PC-3 (cell line): ENCODE measurements around the gene MTRF1. TPM values are rescaled to one million over a fixed set of nuclear protein-coding genes. Genes with fewer than 3 reads are reported as not detected.

Source experiments
- ATAC-seq: fragments of 200-7000 bp; cut with Tn5 transposase; 2 replicates; pipeline ENCODE4 v1.9.1; 2020; ENCODE audit warnings: mild to moderate bottlenecking, moderate library complexity
- BruUV-seq: library from RNA; stranded (reverse); fragments of 400-500 nt; replicated peaks from 2 replicates; lab custom pipeline; 2021; lab: Mats Ljungman, UMichigan
- CTCF ChIA-PET: fragments of 300-600 bp; sonication (Branson Sonifier 250); formaldehyde crosslinking; loops from one replicate; lab custom pipeline; 2022; ENCODE audit warnings: antibody characterized with exemption; lab: Charles Lee
- POLR2A ChIA-PET: fragments of 300-600 bp; sonication (Branson Sonifier 250); formaldehyde crosslinking; loops from one replicate; lab custom pipeline; 2022; ENCODE audit warnings: antibody characterized with exemption; ENCODE audit not compliant: unreplicated experiment; lab: Charles Lee
- DNase-seq: peaks from one replicate; pipeline ENCODE4 v3.0.0-alpha.2; 2015
- H2AFZ ChIP-seq: fragments of 300-600 bp; sonication (generic); 2 replicates; pipeline ENCODE4 v1.6.0; 2016; ENCODE audit warnings: antibody characterized with exemption, low read length
- H3F3A ChIP-seq: fragments of 300-600 bp; sonication (generic); one replicate; pipeline ENCODE4 v1.6.0; 2017; ENCODE audit warnings: antibody characterized with exemption, low read length, control low read depth, mild to moderate bottlenecking; ENCODE audit not compliant: unreplicated experiment
- H3K27ac ChIP-seq: fragments of 300-600 bp; sonication (generic); 2 replicates; pipeline ENCODE4 v1.5.1; 2016; ENCODE audit warnings: mild to moderate bottlenecking, low read length
- H3K27me3 ChIP-seq: fragments of 300-600 bp; sonication (generic); 2 replicates; pipeline ENCODE4 v1.6.1; 2016; ENCODE audit warnings: low read length, mixed read lengths
- H3K36me3 ChIP-seq: fragments of 300-600 bp; sonication (generic); 2 replicates; pipeline ENCODE4 v1.6.1; 2016; ENCODE audit warnings: low read depth, mixed run types, low read length, mixed read lengths
- H3K4me1 ChIP-seq: fragments of 300-600 bp; sonication (generic); 2 replicates; pipeline ENCODE4 v1.5.1; 2016; ENCODE audit warnings: low read length; ENCODE audit not compliant: insufficient read depth
- H3K4me2 ChIP-seq: fragments of 300-600 bp; sonication (generic); 2 replicates; pipeline ENCODE4 v1.6.0; 2016; ENCODE audit warnings: low read length
- H3K4me3 ChIP-seq: fragments of 300-600 bp; sonication (generic); 2 replicates; pipeline ENCODE4 v1.5.1; 2016; ENCODE audit warnings: mild to moderate bottlenecking, low read length, mixed read lengths
- H3K79me2 ChIP-seq: fragments of 300-600 bp; sonication (generic); 2 replicates; pipeline ENCODE4 v1.6.1; 2017; ENCODE audit warnings: low read length, mixed read lengths
- H3K9ac ChIP-seq: fragments of 300-600 bp; sonication (generic); 2 replicates; pipeline ENCODE4 v1.6.0; 2016; ENCODE audit warnings: mild to moderate bottlenecking, low read length
- H3K9me2 ChIP-seq: fragments of 300-600 bp; sonication (generic); replicated peaks from 2 replicates; pipeline ENCODE4 v1.6.1; 2016; ENCODE audit warnings: mixed run types, low read length, mixed read lengths
- H3K9me3 ChIP-seq: fragments of 300-600 bp; sonication (generic); 2 replicates; pipeline ENCODE4 v1.6.1; 2016; ENCODE audit warnings: low read length, mixed read lengths
- H4K20me1 ChIP-seq: fragments of 300-600 bp; sonication (generic); 2 replicates; pipeline ENCODE4 v1.6.1; 2016; ENCODE audit warnings: low read length, mixed read lengths
- CTCF ChIP-seq: fragments of 300-600 bp; sonication (generic); conservative IDR thresholded peaks from 2 replicates; pipeline ENCODE4 v1.5.1; 2017; ENCODE audit warnings: antibody characterized with exemption, low read depth, mild to moderate bottlenecking, low read length
- EZH2 ChIP-seq: fragments of 300-600 bp; sonication (generic); IDR thresholded peaks from one replicate; pipeline ENCODE4 v1.6.1; 2017; ENCODE audit warnings: antibody characterized with exemption, mild to moderate bottlenecking, low read length; ENCODE audit not compliant: unreplicated experiment
- EZH2phosphoT487 ChIP-seq: fragments of 300-600 bp; sonication (generic); IDR thresholded peaks from 2 replicates; pipeline ENCODE4 v1.6.1; 2018; ENCODE audit warnings: mild to moderate bottlenecking, antibody characterized with exemption, low read length, borderline replicate concordance
- intact Hi-C: fragments of 100-400 bp; cut with micrococcal nuclease; formaldehyde crosslinking; loops from 2 replicates; pipeline ENCODE4 v1.9.0; 2023
- total RNA-seq: library from RNA; depleted of rRNA; stranded (reverse); fragments of >200 nt; gene quantifications from 2 replicates; pipeline ENCODE4 v1.2.3, GENCODE V29; 2014

The MTRF1 gene
- total RNA-seq, 1 experiment from 2014 or later = 4.7 TPM

GRCh38 chr13:41196011-41196410 is 67.4 kb downstream of the MTRF1 start:
- Histone ChIP-seq H3F3A (no peaks in the 10 kb centered on the region), H4K20me1 (no peaks in the 10 kb centered on the region), H3K9me3 (no peaks in the 10 kb centered on the region), H3K4me3 (no peak overlapping the region), H3K9me2 (no peaks in the 10 kb centered on the region), H2AFZ (no peak overlapping the region), H3K4me2 (no peak overlapping the region), H3K4me1 (peaks cover 7% of the 10 kb centered on the region; the same call in 1 of the 2 replicates), H3K79me2 (peaks cover 18% of the 10 kb centered on the region), H3K27me3 (no peaks in the 10 kb centered on the region), H3K27ac (no peak overlapping the region), H3K36me3 (no peaks in the 10 kb centered on the region), H3K9ac (no peak overlapping the region)
- intact Hi-C loops = loop anchor here (1.0 to 5.0 kb wide), 2 partner anchors 121 to 134 kb away; partner anchors contain the start of gene WBP4
- no TSS peak for BruUV-seq
- ATAC-seq = no peak
- ChIA-PET POLR2A (no interaction called here), CTCF (interaction anchor here (0.6 to 1.0 kb wide), 3 partner anchors 34 to 141 kb away, joined by 3 to 5 read pairs (median 4); no protein-coding TSS in a partner anchor)
- no peak for DNase-seq
- TF ChIP-seq CTCF = no peak
- no peak for TF ChIP-seq EZH2
- TF ChIP-seq EZH2phosphoT487 = no peak

DNA sequence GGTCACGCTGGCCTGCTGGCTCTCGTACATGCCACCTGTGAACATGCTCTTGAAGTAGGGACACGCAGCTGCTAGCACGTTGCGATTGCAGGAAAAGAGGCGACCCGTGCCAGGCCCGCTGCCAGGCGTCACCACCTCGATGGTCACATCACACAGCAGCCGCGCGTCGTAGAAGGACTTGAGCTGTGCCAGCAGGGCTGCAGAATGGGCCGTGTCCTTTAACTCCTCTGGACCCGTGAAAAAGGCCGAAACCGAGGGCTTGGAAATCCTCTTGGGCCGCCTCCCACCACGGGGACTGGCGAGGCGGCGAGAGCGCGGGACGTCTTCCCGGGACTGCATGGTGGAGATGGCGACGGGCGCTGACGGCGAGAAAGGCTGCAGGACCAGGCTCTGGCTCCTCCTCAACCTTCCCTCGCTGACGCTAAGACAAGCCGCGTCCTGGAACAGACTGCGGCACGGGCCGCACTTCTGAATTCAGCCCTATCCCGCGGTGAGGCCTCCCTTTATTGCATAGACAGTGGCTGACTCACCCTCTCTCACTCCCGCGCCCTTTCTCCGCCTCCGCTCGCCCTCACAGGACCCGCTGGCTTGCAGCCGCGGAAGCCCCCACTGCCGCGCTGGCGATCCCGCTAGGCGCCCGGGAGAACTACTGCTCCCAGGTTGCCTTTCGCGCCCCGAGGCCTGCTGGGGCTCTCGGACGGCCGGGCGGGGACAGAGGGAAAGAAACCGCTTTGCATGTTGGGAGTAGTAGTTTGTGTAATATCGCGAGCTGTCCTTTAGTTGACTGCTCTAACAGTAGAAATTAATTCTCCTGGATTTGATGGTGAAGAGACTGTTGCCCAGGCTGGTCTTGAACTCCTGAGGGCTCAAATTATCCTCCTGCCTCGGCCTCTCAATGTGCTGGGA is 69.2 kb downstream of the MTRF1 start, which contains the start of gene KBTBD7:
Gene KBTBD7 (minus strand): TSS at position 651 of the 906 bp plus-strand sequence. CDS start 312 bp downstream, at position 339.
- Histone ChIP-seq H3K79me2 (peaks cover 18% of the 10 kb centered on the region), H3K9me3 (no peaks in the 10 kb centered on the region), H3K9me2 (no peaks in the 10 kb centered on the region), H2AFZ (peak within 1 kb of the TSS; percentile 87), H3K36me3 (no peaks in the 10 kb centered on the region), H3K27ac (peak within 1 kb of the TSS; percentile 58), H3K4me1 (peaks cover 18% of the 10 kb centered on the region), H3K9ac (peak within 1 kb of the TSS; percentile 50), H4K20me1 (no peaks in the 10 kb centered on the region), H3K4me2 (peak within 1 kb of the TSS; percentile 81), H3K27me3 (no peaks in the 10 kb centered on the region), H3F3A (no peaks in the 10 kb centered on the region), H3K4me3 (peak within 1 kb of the TSS; percentile 59)
- ATAC-seq (peak; percentile 96), DNase-seq (peak; percentile 89)
- intact Hi-C loops = loop anchor here (1.0 kb wide), 1 partner anchor 62 kb away; the partner anchor contains the start of gene KBTBD6
- CTCF ChIA-PET = interaction anchor here (0.6 kb wide), 1 partner anchor 27 kb away, joined by 3 read pairs; no protein-coding TSS in a partner anchor
- POLR2A ChIA-PET = no interaction called here
- TF ChIP-seq EZH2 (no peak), EZH2phosphoT487 (no peak), CTCF (no peak)
- BruUV-seq = TSS peak; percentile 51
